ENCODE results near the gene PABPC1L. TPM values are rescaled to one million over a fixed set of nuclear protein-coding genes. Genes with fewer than 3 reads are reported as not detected.
A peak's percentile ranks its signal among the peaks of the same experiment; 100 is the strongest.

The PABPC1L gene
- total RNA-seq, 1 donor from 2014 or later, result 2.7 TPM

DNA sequence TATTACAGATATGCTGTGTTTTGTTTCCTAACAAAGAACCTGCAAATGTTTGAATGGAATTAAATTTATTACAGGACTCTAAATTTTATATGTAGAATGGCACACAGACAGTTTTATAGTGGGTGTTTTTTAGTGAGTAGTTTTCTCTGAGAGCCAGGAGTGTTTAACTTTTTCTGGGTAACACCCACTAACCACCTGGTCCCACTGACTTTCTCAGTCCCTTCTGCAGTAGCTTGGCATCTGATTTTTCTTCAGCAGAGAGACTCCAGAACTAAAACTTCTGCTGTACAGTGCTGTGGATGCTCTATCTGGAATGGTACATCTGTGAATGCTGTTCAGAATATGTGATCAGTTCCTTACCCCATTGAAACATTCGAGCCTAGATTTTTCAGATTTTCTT lies 18.0 kb upstream of the PABPC1L start:
- DNase-seq (no peak), ATAC-seq (ENCODE audit: poor library complexity) (no peak)
- intact Hi-C loops (cut with DNase I), result no loop called here

DNA sequence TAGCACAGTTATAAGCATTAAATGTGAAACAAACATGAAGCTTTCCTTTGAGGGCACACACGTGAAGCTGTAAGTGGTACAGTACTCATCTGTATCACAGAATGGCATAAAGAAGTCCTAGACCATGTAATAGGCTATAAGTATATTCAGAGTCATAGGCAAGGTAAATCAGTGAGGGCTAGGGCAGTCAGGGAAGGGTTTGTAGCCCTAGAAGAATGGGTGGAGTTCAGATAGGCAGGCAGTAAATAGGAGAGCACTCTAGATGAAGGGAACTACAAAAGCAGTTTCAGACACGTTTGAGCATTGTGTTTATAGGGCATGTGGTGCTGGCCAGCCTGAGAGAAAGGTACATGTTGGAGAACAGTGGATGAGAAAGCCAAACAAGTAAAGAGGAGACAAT lies 14.9 kb upstream of the PABPC1L start:
- no peak for DNase-seq
- ATAC-seq (ENCODE audit: poor library complexity), result peak; percentile 24
- intact Hi-C loops (cut with DNase I), result no loop called here

DNA sequence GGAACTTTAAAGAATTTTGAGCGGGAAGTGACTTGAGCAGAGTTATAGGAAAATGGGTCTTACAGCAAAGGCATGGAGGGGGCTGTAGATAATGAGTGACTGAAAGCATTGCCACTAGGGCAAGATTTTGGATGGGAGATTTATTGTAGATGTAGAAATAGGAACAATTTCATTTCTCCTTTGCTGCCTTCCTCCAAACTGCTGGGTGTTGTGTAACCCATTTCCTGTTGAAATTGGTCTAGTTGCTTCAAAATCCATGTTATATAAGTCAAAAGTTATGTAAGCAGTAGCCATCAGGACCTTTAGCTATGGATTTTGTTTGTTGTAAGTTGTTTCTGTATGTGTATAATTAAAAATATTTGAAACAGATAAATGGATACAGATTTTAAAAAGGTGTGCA lies 13.3 kb upstream of the PABPC1L start:
- intact Hi-C loops (cut with DNase I), result no loop called here
- no peak for DNase-seq
- ATAC-seq (ENCODE audit: poor library complexity), result no peak

DNA sequence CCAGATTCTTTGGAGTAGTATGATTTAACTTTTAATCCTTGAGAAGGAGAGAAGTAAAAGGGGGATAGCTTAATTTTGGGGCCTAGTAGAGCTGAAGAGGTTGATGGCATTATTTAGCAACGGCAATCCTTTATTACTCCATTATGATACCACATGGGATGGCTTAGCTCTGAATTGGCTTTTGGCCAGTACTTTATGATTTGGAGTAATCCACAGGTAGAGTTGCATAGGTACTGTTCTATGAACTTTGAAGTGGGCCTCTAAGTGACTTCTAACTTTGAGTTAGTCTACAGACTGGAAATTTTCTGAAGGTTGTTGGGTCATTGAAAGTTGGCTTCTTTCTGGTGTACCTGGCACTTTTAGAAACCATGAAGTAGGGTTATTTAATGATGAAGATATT lies 12.7 kb upstream of the PABPC1L start:
- intact Hi-C loops (cut with DNase I), result no loop called here
- ATAC-seq (ENCODE audit: poor library complexity) (no peak), DNase-seq (no peak)

DNA sequence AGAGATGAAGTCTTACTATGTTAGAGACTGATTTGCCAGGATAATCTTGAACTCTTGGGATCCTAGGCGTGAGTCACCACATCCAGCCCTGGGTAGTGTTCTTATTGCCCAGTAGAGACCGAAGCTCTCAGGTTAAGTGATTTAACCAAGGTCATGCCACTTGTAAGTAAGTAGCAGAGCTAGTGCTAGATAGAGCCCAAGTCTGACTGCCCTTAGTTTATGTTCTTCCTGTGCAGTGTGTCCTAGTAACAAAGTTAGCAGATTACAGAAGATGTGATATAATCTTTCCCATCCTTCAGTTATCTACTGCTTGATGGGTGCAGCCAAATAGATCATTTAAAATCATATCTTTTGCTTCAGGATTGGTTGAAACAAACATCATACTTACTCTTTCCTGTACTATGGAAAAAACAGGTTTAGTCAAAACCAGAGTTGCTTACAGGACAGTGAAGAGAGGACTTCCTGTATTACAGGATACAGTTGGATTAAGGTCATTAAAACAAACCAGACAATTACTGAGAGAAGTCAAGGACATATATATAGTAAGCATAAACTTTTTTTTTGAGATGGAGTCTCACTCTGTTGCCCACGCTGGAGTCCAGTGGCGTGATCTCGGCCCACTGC lies 9.5 kb upstream of the PABPC1L start:
- ATAC-seq (ENCODE audit: poor library complexity) (no peak), DNase-seq (no peak)
- intact Hi-C loops (cut with DNase I), result no loop called here

DNA sequence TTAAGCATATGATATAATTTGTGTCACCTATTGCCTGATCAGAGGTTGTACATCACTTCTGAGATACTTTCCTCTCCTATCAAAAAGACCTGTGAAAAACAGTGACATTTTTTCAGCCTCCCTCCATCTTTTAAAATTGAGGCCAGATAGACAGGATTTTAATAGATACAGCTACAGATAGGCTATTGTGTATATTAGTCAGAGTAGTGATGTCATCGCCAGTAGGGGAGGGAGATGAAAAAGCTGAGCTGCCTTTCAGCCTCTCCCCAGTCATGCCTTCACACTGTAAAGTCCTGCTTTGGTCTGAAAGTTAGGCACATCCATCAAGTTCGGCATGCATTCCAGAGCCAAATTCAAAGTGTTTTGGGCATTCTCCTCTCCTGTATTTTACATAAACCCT lies 7.9 kb upstream of the PABPC1L start:
- DNase-seq (no peak), ATAC-seq (ENCODE audit: poor library complexity) (no peak)
- intact Hi-C loops (cut with DNase I), result no loop called here

DNA sequence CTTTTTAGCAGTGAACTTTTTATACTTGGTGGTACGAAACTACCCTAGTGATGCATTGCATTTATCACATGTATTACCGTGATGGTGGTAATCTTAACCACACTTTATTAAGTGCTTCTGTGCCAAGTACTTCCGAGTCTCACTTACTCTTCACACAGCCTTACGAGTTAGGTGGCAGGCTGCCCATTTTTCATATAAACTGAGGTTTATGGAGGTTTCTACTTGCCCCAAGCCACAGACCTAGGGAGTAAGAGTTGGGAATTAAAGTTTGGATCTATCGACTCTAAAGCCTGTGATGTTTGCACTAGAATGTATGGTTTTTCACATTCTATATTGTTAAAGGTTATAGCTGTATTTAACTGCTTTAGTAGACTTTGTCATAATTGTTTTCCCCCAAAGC lies 5.5 kb upstream of the PABPC1L start:
- ATAC-seq (ENCODE audit: poor library complexity) (no peak), DNase-seq (no peak)
- intact Hi-C loops (cut with DNase I), result no loop called here

DNA sequence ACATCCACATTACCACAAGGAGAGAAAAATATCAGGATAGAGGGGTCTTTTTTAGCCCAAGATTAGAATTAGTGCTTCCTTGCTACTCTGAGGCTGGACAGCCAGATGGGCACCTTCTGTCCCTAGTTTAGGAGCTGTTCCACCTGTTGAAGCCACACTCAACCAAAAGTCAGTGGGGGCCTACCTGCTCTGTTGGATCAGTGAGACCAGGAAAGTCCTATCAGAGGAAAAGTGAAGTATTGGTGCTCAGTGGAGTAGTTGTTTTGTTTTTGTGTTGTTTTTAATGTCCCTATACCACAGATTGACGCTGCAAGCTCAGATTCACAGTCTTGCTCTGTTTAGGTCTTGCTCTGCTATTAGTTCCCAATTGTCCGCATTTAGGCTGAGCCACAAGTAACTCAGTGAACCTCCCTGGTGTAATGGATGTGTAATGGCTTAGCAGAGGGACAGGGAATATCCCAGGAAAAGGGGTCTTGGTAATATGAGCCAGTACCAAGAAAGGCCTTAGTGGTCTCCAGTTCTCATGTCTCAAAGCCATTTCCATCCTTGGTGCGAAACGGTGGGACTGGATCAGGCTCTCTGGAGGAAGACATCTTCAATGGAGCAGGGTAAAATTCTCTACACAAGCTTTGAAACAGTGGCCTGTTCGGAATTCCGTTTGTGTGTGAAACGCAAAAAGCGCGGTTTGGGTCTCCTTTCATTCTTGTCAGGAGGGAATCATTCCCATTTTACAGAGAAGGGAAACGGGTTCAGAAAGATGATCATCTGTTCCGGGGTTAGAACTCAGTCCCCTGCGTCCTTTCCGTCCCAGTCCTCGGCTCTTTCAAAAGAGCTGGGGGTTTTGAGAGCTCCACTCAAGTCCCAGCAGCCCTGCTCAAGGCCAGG lies 631 bp upstream of the PABPC1L start:
- ATAC-seq (ENCODE audit: poor library complexity) (no peak), DNase-seq (no peak)
- intact Hi-C loops (cut with DNase I), result no loop called here

DNA sequence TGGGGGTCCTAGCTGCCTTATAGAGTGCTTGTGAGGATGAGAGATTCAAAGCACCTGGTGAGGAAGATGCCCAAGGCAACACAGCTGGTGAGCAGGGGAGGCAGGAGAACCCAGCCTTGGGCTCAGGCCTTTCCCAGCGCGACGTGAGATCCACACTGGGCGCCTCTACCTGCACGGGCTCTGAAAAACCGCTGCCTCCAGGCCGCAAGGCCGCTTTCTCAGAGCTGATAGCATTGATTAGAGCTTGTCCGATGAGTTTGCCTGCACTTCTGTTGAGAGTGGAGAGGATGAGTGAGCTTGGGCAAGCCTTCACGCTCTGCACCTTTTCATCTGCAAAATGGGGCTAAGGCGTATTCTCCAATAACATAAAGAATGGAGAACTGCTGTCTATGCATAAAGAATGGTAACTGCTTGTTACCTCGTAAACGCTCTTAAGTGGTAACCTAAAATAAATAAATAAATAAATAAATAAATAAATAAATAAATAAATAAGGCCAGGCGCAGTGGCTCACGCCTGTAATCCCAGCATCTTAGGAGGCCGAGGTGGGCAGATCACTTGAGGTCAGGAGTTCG lies 916 bp downstream of the PABPC1L start:
- DNase-seq, result no peak
- intact Hi-C loops (cut with DNase I), result no loop called here
- ATAC-seq (ENCODE audit: poor library complexity), result no peak

DNA sequence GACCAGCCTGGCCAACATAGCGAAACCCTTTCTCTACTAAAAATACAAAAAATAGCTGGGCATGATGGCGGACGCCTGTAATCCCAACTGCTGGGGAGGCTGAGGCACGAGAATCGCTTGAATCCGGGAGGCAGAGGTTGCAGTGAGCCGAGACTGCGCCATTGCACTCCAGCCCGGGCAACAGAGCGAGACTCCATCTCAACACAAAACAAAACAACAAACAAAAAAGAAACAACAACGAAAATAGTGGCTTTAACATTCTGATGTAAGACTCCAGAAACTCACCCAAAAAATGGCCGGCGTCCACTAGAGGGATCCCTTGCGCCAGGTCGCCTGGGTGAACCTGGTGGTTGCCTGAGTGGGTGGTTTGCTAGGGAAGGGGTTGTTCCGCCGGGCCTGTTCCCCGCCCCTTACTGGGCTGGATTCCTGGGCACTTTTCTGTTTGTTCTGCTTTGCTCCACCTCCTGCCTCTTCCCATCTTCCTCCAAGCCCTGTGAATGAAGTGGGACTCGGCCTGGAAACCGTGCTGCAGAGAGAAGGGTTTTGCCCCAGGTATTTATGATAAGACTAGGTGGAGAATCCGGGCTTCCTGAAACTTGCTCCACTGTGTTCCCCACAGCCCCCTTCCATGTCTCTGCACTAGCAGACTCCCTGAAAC lies 1.5 kb downstream of the PABPC1L start:
- no peak for ATAC-seq (ENCODE audit: poor library complexity)

DNA sequence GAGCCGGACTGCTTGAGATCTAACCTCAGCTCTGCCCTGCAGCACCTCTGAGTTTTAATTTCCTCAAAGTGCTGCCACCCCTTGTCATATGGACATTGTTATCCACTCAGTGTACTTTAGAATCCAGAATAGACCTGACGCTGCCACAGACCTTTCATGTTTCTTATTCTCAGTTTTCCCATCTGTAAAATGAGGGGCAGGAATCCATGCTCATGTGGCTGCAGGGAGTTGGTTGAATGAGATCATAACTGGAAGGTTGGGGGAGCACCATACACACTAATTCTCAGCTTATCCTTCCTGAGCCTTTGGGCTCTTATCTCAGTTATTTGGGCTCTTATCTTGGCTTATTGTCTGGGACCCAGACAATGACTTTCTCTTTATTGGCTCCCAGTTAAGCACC lies 2.3 kb downstream of the PABPC1L start:
- DNase-seq (no peak), ATAC-seq (ENCODE audit: poor library complexity) (no peak)
- intact Hi-C loops (cut with DNase I), result no loop called here

More for the DNA sequence above, 1.5 kb downstream of the PABPC1L start:
- intact Hi-C loops (cut with DNase I), result no loop called here
- DNase-seq, result no peak

DNA sequence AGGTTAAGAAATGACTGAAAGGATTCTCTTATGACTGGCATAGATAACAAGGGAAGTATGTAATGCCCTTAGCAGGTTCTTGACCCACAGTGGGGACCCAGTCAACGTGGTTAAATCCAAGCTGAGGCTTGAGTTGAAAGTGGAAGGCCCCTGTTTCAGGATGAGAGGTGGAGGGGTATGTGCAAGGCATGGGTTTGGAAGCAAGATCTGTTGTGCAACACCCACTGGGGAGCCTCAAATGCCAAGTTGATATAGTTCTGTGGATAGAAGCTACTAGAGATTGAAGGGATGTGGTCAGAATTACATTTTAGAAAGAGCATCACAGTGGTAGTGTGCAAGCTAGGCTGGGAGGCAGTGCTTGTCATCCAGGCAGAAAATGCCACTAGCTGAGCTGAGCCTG lies 5.1 kb downstream of the PABPC1L start:
- ATAC-seq (ENCODE audit: poor library complexity) (no peak), DNase-seq (no peak)

DNA sequence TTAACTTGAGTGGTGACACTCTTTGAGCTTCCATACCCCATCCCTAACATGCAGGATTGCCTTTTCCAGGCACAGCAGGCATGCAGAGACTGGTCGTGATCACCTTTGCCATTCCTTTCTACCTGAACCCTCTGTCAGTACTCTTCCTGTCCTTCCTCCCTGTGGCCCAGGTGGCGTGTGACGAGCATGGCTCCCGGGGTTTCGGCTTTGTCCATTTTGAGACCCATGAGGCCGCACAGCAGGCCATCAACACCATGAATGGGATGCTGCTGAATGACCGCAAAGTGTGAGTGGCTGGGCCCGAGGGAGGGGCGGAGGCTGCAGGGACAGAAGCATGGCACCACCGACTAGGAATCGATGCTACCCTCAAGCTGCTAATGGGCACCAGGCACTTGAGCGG lies 6.7 kb downstream of the PABPC1L start:
- ATAC-seq (ENCODE audit: poor library complexity) (no peak), DNase-seq (no peak)
- intact Hi-C loops (cut with DNase I), result no loop called here

More for the DNA sequence above, 5.1 kb downstream of the PABPC1L start:
- intact Hi-C loops (cut with DNase I), result no loop called here

DNA sequence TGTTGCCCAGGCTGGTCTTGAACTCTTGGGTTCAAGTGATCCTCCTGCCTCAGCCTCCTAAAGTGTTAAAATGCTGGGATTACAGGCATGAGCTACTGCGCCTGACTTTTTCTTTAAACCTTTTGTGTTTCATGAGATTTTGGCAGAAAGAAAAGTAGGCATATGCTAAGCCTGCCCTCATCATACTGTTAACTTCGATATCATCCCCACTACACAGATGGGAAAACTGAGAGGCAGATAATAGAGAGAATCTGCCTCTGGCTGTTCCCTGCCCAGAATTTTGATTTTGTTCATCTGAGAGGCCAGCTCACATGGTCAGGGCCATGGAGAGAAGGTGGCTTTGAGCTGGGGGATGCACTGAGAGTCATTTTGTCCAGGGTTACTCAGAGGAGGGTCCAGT lies 7.5 kb downstream of the PABPC1L start:
- ATAC-seq (ENCODE audit: poor library complexity) (no peak), DNase-seq (no peak)
- intact Hi-C loops (cut with DNase I), result no loop called here

DNA sequence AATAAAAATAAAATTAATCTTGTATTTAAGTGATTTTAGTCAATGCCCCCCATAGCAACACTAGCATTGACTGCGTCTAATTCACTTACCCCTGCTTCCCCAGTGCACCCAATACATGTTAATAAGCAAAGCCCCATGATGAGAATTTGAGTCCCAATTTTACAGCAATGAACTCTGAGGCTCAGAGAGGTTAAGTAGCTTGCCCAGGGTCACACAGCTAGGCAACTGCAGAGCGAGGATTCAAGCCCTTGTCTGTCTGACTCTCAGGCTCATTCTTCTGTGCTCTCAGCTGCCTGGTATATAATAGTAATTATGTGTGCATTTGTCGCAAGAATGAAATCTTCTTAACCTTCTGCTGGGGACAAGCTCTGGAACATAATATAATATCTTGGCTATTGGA lies 8.5 kb downstream of the PABPC1L start:
- no peak for DNase-seq
- ATAC-seq (ENCODE audit: poor library complexity), result no peak
- intact Hi-C loops (cut with DNase I), result no loop called here

DNA sequence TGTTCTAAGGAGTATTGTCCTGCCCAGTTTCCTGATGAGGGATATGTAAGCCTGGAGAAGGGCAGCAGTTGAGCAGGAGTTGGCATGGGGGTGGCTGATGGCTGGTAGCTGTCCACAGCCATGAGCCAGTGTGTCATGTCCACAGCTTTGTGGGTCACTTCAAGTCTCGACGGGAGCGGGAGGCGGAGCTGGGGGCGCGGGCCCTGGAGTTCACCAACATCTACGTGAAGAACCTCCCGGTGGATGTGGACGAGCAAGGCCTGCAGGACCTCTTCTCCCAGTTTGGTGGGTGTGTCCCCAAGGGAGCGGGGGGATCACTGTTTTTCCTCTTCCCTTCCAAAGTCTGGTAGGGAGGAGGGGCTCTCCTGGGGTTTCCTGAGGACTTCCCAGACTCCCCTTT lies 8.9 kb downstream of the PABPC1L start:
- ATAC-seq (ENCODE audit: poor library complexity), result no peak
- intact Hi-C loops (cut with DNase I), result no loop called here

DNA sequence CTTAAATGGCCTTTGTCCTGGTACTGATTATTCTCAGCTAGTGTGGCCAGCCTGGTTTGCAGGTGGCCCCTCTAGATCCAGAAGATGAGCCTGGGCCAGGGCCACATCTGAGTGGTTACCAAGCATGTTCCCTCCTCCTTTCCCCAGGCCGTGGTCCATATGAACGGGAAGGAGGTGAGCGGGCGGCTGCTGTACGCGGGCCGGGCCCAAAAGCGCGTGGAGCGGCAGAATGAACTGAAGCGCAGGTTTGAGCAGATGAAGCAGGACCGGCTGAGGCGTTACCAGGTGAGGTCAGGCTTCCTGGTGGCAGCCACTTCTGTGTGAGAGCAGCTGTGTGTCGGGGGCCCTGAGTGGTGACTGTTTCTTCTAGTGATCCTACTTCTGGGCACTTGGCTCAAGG lies 11.6 kb downstream of the PABPC1L start:
- ATAC-seq (ENCODE audit: poor library complexity) (no peak), DNase-seq (no peak)
- intact Hi-C loops (cut with DNase I), result no loop called here

More for the DNA sequence above, 8.9 kb downstream of the PABPC1L start:
- no peak for DNase-seq

DNA sequence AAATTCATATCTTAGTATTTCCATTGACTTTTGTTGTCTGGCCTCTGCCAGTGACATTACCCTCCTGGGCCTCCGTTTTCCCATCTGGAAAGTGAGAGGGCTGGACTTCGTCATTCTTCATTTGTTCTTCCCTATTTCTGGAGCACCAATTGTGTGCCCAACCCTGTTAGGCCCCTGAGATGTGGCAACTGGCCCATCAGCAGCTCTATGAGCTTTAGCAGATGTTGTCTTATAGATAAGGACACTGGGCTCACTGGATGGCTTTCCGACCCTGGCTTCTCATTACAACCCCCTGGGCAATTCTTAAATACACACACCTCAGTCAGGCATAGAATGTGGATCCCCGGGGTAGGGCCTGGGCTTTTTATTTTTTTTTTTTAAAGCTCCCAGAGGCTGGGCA lies 14.7 kb downstream of the PABPC1L start:
- ATAC-seq (ENCODE audit: poor library complexity) (no peak), DNase-seq (no peak)
- intact Hi-C loops (cut with DNase I), result no loop called here

DNA sequence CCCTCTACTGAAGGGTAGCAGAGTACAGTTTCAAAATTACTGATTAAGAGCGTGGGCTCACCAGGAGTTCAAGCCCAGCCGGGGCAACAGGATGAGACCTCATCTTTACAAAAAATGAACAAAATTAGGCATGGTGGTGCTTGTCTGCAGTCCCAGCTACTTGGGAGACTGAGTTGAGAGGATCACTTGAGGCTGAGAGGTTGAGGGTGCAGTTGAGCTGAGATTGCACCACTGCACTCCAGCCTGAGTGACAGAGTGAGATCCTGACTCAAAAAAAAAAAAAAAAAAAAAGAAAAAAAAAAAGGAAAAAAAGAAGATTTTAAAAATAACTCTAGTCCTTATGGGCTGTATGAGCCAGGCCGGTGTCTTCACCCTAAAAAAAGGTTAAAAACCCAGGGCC lies 18.7 kb downstream of the PABPC1L start:
- intact Hi-C loops (cut with DNase I), result no loop called here
- no peak for ATAC-seq (ENCODE audit: poor library complexity)
- DNase-seq, result no peak
